PC-3 (cell line): ENCODE data around the gene ACAN.

Experiments used
- CTCF ChIP-seq: fragments of 300-600 bp; sonication (generic); conservative IDR thresholded peaks from 2 replicates; pipeline ENCODE4 v1.5.1; 2017; ENCODE audit warnings: antibody characterized with exemption, low read depth, mild to moderate bottlenecking, low read length
- EZH2phosphoT487 ChIP-seq: fragments of 300-600 bp; sonication (generic); IDR thresholded peaks from 2 replicates; pipeline ENCODE4 v1.6.1; 2018; ENCODE audit warnings: mild to moderate bottlenecking, antibody characterized with exemption, low read length, borderline replicate concordance

- TF ChIP-seq CTCF (no peak), EZH2phosphoT487 (no peak)
Measured at GRCh38 chr15:88842156-88842555, 38.9 kb downstream of the ACAN start.
